Fibroblast of pulmonary artery (primary cell): ENCODE results near the gene SLC25A21.

ENCODE experiments used
- DNase-seq: peaks from one replicate; pipeline ENCODE4 v3.0.0-alpha.2; 2010; ENCODE audit warnings: low read depth
- H3K4me3 ChIP-seq: replicated peaks from 2 replicates; pipeline ENCODE4 v1.5.1; 2011; ENCODE audit warnings: low read depth, mild to moderate bottlenecking, control low read depth, low read length, moderate library complexity
- CTCF ChIP-seq: IDR thresholded peaks from 2 replicates; pipeline ENCODE4 v1.5.1; 2011; ENCODE audit warnings: mild to moderate bottlenecking, control low read depth, low read length, inconsistent platforms; ENCODE audit errors: missing control alignments

SLC25A21 gene

GRCh38 chr14:36766974-36767373, 405.4 kb downstream of the SLC25A21 start:
- no peak for TF ChIP-seq CTCF
- DNase-seq, result no peak
- no peak overlapping the region for H3K4me3 ChIP-seq

- no peak overlapping the region for H3K4me3 ChIP-seq
- DNase-seq, result no peak
These were observed 414.4 kb downstream of the SLC25A21 start for GRCh38 chr14:36757734-36758601.

GRCh38 chr14:36756226-36756625, 416.2 kb downstream of the SLC25A21 start:
- no peak for TF ChIP-seq CTCF
- no peak for DNase-seq
- no peak overlapping the region for H3K4me3 ChIP-seq

More at GRCh38 chr14:36757734-36758601, 414.4 kb downstream of the SLC25A21 start:
- TF ChIP-seq CTCF, result no peak

GRCh38 chr14:36755756-36756155, 416.6 kb downstream of the SLC25A21 start:
- no peak for DNase-seq
- no peak overlapping the region for H3K4me3 ChIP-seq
- no peak for TF ChIP-seq CTCF

- no peak for TF ChIP-seq CTCF
- no peak overlapping the region for H3K4me3 ChIP-seq
- no peak for DNase-seq
These were observed 420.5 kb downstream of the SLC25A21 start for GRCh38 chr14:36751920-36752319.

GRCh38 chr14:36751106-36751505, 421.3 kb downstream of the SLC25A21 start:
- DNase-seq, result no peak
- H3K4me3 ChIP-seq, result no peak overlapping the region
- no peak for TF ChIP-seq CTCF

GRCh38 chr14:36750244-36750643, 422.2 kb downstream of the SLC25A21 start:
- no peak for DNase-seq
- H3K4me3 ChIP-seq, result no peak overlapping the region
- TF ChIP-seq CTCF, result no peak
